GM19463 (cell line): ENCODE measurements around the gene C2orf42.
A peak's percentile ranks its signal among the peaks of the same experiment; 100 is the strongest.
"Not testable (repeated sequence)": the region's sequence is repeated elsewhere in the genome, so short reads cannot be mapped to it uniquely, and the experiment has no call there.

ENCODE experiments used
- ATAC-seq: cut with Tn5 transposase; IDR thresholded peaks from one replicate; pipeline ENCODE4 v1.9.1; 2021; ENCODE audit warnings: mild to moderate bottlenecking, moderate library complexity; ENCODE audit not compliant: unreplicated experiment

C2orf42 gene

GRCh38 chr2:70190418-70191243 is at the start of gene C2orf42:
TSS of gene C2orf42 (minus strand) at chr2:70191019. CDS start at chr2:70181985, 9,034 bp downstream.
- peak; percentile 80 for ATAC-seq

GRCh38 chr2:70240599-70240998 is 49.8 kb upstream of the C2orf42 start:
- no peak for ATAC-seq

- ATAC-seq: no peak
Measured at GRCh38 chr2:70233926-70234325, 43.1 kb upstream of the C2orf42 start.

- no peak for ATAC-seq
Measured at GRCh38 chr2:70226781-70227180, 36.0 kb upstream of the C2orf42 start.

- not testable (repeated sequence) for ATAC-seq
Measured at GRCh38 chr2:70223305-70223704, 32.5 kb upstream of the C2orf42 start.

- ATAC-seq: no peak
Measured at GRCh38 chr2:70214953-70215549, 24.2 kb upstream of the C2orf42 start.

GRCh38 chr2:70214365-70214764 is 23.5 kb upstream of the C2orf42 start:
- no peak for ATAC-seq

- no peak for ATAC-seq
Measured at GRCh38 chr2:70212298-70212932, 21.6 kb upstream of the C2orf42 start.

- no peak for ATAC-seq
Measured at GRCh38 chr2:70211595-70211994, 20.8 kb upstream of the C2orf42 start.

GRCh38 chr2:70204452-70204851 is 13.6 kb upstream of the C2orf42 start:
- ATAC-seq: no peak

GRCh38 chr2:70203086-70203485 is 12.3 kb upstream of the C2orf42 start:
- ATAC-seq: no peak

- no peak for ATAC-seq
Measured at GRCh38 chr2:70202236-70202806, 11.5 kb upstream of the C2orf42 start.

GRCh38 chr2:70201831-70202230 is 11.0 kb upstream of the C2orf42 start:
- no peak for ATAC-seq

GRCh38 chr2:70201225-70201768 is 10.5 kb upstream of the C2orf42 start:
- ATAC-seq: no peak

- ATAC-seq: no peak
Measured at GRCh38 chr2:70199320-70199864, 8.6 kb upstream of the C2orf42 start.

- no peak for ATAC-seq
Measured at GRCh38 chr2:70192516-70192915, 1.7 kb upstream of the C2orf42 start.

GRCh38 chr2:70191244-70191735 is 471 bp upstream of the C2orf42 start:
- ATAC-seq: no peak

GRCh38 chr2:70188460-70188859 is 2.4 kb downstream of the C2orf42 start:
- ATAC-seq: no peak

GRCh38 chr2:70187170-70187569 is 3.6 kb downstream of the C2orf42 start:
- ATAC-seq: not testable (repeated sequence)

- no peak for ATAC-seq
Measured at GRCh38 chr2:70182689-70183088, 8.1 kb downstream of the C2orf42 start.
